Astrocyte (in vitro differentiated cells and primary cell): Measurements from ENCODE around the gene COPB1. TPM values are rescaled to one million over a fixed set of nuclear protein-coding genes. Genes with fewer than 3 reads are reported as not detected.
A peak's percentile ranks its signal among the peaks of the same experiment; 100 is the strongest.

Experiments
- DNase-seq: peaks from one replicate; pipeline ENCODE4 v3.0.0-alpha.2; 2010; ENCODE audit warnings: low read depth
- FAIRE-seq: peaks from 2 replicates; lab custom pipeline; 2011; peaks lifted over from hg19 to GRCh38; lab: Jason Lieb, UNC
- H2AFZ ChIP-seq: 2 replicates; pipeline ENCODE4 v1.6.0; 2012; ENCODE audit warnings: low read depth, low read length, inconsistent platforms
- H3K27ac ChIP-seq: 2 replicates; pipeline ENCODE4 v1.5.1; 2011; ENCODE audit warnings: low read depth, low read length, inconsistent platforms
- H3K27me3 ChIP-seq: 2 replicates; pipeline ENCODE4 v1.6.0; 2011; ENCODE audit warnings: low read length, inconsistent platforms; ENCODE audit not compliant: insufficient read depth
- H3K36me3 ChIP-seq: 2 replicates; pipeline ENCODE4 v1.5.1; 2011; ENCODE audit warnings: low read length, inconsistent platforms; ENCODE audit not compliant: insufficient read depth
- H3K4me1 ChIP-seq: 2 replicates; pipeline ENCODE4 v1.5.1; 2011; ENCODE audit warnings: low read length, inconsistent platforms; ENCODE audit not compliant: insufficient read depth
- H3K4me2 ChIP-seq: 2 replicates; pipeline ENCODE4 v1.6.0; 2012; ENCODE audit warnings: low read length, inconsistent platforms
- H3K4me3 ChIP-seq: 2 replicates; pipeline ENCODE4 v1.5.1; 2011; ENCODE audit warnings: low read depth, mild to moderate bottlenecking, low read length, inconsistent platforms; ENCODE audit not compliant: insufficient read depth
- H3K79me2 ChIP-seq: 2 replicates; pipeline ENCODE4 v1.6.0; 2012; ENCODE audit warnings: mild to moderate bottlenecking, low read length, inconsistent platforms; ENCODE audit not compliant: insufficient read depth
- H3K9ac ChIP-seq: 2 replicates; pipeline ENCODE4 v1.6.0; 2012; ENCODE audit warnings: mild to moderate bottlenecking, low read length, inconsistent platforms
- H3K9me3 ChIP-seq: 2 replicates; pipeline ENCODE4 v1.5.1; 2012; ENCODE audit warnings: low read depth, mild to moderate bottlenecking, low read length, inconsistent platforms; ENCODE audit not compliant: insufficient read depth
- H4K20me1 ChIP-seq: 2 replicates; pipeline ENCODE4 v1.6.0; 2012; ENCODE audit warnings: low read length, inconsistent platforms; ENCODE audit not compliant: insufficient read depth
- H3K27ac Mint-ChIP-seq: one replicate; pipeline ENCODE4 v1.8.0; 2021; ENCODE audit warnings: mild to moderate bottlenecking, mixed read lengths; ENCODE audit not compliant: unreplicated experiment
- H3K27me3 Mint-ChIP-seq: one replicate; pipeline ENCODE4 v1.8.0; 2021; ENCODE audit warnings: low read depth, mixed read lengths; ENCODE audit not compliant: unreplicated experiment
- H3K36me3 Mint-ChIP-seq: one replicate; pipeline ENCODE4 v1.8.0; 2021; ENCODE audit warnings: low read depth, mixed read lengths; ENCODE audit not compliant: unreplicated experiment
- H3K4me1 Mint-ChIP-seq: one replicate; pipeline ENCODE4 v1.8.0; 2021; ENCODE audit warnings: low read depth, mixed read lengths; ENCODE audit not compliant: unreplicated experiment
- H3K4me3 Mint-ChIP-seq: one replicate; pipeline ENCODE4 v1.8.0; 2021; ENCODE audit warnings: mild to moderate bottlenecking, moderate library complexity, mixed read lengths; ENCODE audit not compliant: unreplicated experiment
- H3K9me3 Mint-ChIP-seq: one replicate; pipeline ENCODE4 v1.8.0; 2021; ENCODE audit warnings: mild to moderate bottlenecking, mixed read lengths; ENCODE audit not compliant: unreplicated experiment
- EZH2 ChIP-seq: IDR thresholded peaks from 2 replicates; pipeline ENCODE4 v1.6.1; 2012; ENCODE audit warnings: mild to moderate bottlenecking, low read length, inconsistent platforms; ENCODE audit not compliant: insufficient read depth
- total RNA-seq: library from RNA; stranded (reverse); gene quantifications from 2 replicates; pipeline ENCODE4 v1.2.1, GENCODE V29; 2021
- TF ChIP-seq, protein P1 (sequence below): IDR thresholded peaks from 2 replicates; pipeline ENCODE4 v1.5.1; 2011; ENCODE audit warnings: low read depth, mild to moderate bottlenecking, inconsistent platforms, low read length, moderate library complexity; ENCODE audit not compliant: insufficient read depth

Gene COPB1
- total RNA-seq, 1 donor from 2014 or later, result 223 TPM

DNA sequence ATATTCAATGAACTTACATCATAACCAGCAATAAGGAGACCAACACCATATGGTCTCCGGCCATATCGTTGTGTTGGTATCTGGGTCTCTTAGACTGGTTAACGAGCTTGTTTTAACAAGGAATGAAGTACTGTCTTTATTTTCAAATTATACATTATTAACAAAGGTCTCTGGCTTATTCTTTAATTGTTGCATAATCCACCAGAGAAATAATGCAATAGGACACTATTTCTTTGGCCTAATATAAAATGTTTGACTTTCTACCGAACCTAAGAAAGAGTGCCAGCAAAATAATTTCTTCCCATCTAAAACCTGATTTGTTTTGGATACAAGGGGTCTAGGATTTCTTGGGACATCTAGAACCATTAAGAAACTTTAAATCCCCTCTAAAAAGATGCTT is 14.2 kb upstream of the COPB1 start:
- H3K36me3 ChIP-seq, result peaks cover 64% of the 10 kb centered on the region
- H3K27me3 Mint-ChIP-seq, result no peaks in the 10 kb centered on the region
- no peak overlapping the region for H3K27ac ChIP-seq
- TF ChIP-seq EZH2, result no peak
- TF ChIP-seq, protein P1, sequence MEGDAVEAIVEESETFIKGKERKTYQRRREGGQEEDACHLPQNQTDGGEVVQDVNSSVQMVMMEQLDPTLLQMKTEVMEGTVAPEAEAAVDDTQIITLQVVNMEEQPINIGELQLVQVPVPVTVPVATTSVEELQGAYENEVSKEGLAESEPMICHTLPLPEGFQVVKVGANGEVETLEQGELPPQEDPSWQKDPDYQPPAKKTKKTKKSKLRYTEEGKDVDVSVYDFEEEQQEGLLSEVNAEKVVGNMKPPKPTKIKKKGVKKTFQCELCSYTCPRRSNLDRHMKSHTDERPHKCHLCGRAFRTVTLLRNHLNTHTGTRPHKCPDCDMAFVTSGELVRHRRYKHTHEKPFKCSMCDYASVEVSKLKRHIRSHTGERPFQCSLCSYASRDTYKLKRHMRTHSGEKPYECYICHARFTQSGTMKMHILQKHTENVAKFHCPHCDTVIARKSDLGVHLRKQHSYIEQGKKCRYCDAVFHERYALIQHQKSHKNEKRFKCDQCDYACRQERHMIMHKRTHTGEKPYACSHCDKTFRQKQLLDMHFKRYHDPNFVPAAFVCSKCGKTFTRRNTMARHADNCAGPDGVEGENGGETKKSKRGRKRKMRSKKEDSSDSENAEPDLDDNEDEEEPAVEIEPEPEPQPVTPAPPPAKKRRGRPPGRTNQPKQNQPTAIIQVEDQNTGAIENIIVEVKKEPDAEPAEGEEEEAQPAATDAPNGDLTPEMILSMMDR, result no peak
- peaks cover 8% of the 10 kb centered on the region for H3K4me1 Mint-ChIP-seq
- H4K20me1 ChIP-seq, result peaks cover 19% of the 10 kb centered on the region
- H3K4me3 ChIP-seq, result no peak overlapping the region
- no peaks in the 10 kb centered on the region for H3K9me3 Mint-ChIP-seq
- no peaks in the 10 kb centered on the region for H3K27me3 ChIP-seq
- DNase-seq (no peak), FAIRE-seq (no peak)
- H3K4me3 Mint-ChIP-seq, result no peak overlapping the region
- H3K27ac Mint-ChIP-seq, result no peak overlapping the region
- no peak overlapping the region for H2AFZ ChIP-seq
- peaks cover 3% of the 10 kb centered on the region for H3K36me3 Mint-ChIP-seq
- H3K9ac ChIP-seq, result no peak overlapping the region
- peaks cover 43% of the 10 kb centered on the region for H3K79me2 ChIP-seq
- no peaks in the 10 kb centered on the region for H3K4me1 ChIP-seq
- no peaks in the 10 kb centered on the region for H3K9me3 ChIP-seq
- H3K4me2 ChIP-seq, result no peak overlapping the region

DNA sequence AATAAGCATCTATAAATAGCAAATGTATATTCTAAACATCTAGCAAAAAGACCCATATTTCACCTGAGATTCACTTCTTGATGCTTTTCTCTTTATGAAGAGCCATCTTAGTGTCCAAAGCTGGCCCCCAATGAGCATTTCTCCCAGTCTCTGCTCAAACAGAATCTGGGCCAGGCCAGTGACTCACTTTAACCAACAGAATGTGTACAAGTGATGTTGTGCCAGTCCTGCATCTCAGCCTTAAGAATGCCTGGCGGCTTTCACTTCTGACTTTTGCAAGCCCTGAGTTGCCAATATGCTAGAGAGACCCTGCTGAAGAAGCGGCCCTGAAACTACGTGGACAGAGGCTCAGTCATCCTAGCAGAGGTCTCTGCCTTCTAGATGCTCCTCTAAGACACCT is 6.9 kb upstream of the COPB1 start:
- DNase-seq, result peak; percentile 47
- H3K4me1 ChIP-seq, result no peaks in the 10 kb centered on the region
- H3K9me3 Mint-ChIP-seq, result no peaks in the 10 kb centered on the region
- H3K9me3 ChIP-seq, result no peaks in the 10 kb centered on the region
- H3K27me3 Mint-ChIP-seq, result no peaks in the 10 kb centered on the region
- no peak overlapping the region for H3K27ac ChIP-seq
- peaks cover 20% of the 10 kb centered on the region for H3K36me3 Mint-ChIP-seq
- H2AFZ ChIP-seq, result no peak overlapping the region
- no peaks in the 10 kb centered on the region for H3K27me3 ChIP-seq
- H3K4me1 Mint-ChIP-seq, result peaks cover 9% of the 10 kb centered on the region
- H3K9ac ChIP-seq, result no peak overlapping the region
- peaks cover under 1% of the 10 kb centered on the region for H3K79me2 ChIP-seq
- no peak overlapping the region for H3K4me2 ChIP-seq
- H3K4me3 ChIP-seq, result no peak overlapping the region
- TF ChIP-seq, protein P1, result no peak
- no peak for TF ChIP-seq EZH2
- H3K4me3 Mint-ChIP-seq, result no peak overlapping the region
- no peak for FAIRE-seq
- H3K27ac Mint-ChIP-seq, result no peak overlapping the region
- peaks cover 12% of the 10 kb centered on the region for H4K20me1 ChIP-seq
- H3K36me3 ChIP-seq, result peaks cover 57% of the 10 kb centered on the region

DNA sequence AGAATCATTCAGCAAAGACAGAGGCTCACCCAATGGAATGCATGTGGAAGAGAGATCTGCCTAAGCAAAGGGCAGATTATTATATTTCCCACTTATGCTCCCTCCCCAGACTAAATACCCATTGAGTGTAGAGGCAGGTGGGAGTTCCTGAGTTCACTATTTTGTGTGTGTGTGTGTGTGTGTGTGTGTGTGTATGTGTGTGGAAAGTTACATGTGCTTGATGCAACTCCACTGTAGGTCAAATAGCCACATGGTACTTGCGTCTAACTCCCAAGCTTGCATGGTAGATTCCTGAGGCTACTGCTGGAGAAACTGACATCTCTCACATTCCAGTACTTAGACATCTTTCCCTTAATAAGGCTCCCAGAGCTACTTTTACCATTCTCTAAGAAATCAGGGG is 3.4 kb upstream of the COPB1 start:
- Histone ChIP-seq H3K27me3 (no peaks in the 10 kb centered on the region), H3K4me3 (no peak overlapping the region), H3K27ac (no peak overlapping the region), H4K20me1 (peaks cover 16% of the 10 kb centered on the region), H2AFZ (no peak overlapping the region), H3K36me3 (peaks cover 36% of the 10 kb centered on the region), H3K4me2 (no peak overlapping the region), H3K4me1 (no peaks in the 10 kb centered on the region), H3K9ac (no peak overlapping the region), H3K79me2 (peaks cover 19% of the 10 kb centered on the region), H3K9me3 (no peaks in the 10 kb centered on the region)
- FAIRE-seq (no peak), DNase-seq (no peak)
- Mint-ChIP-seq H3K9me3 (no peaks in the 10 kb centered on the region), H3K4me3 (no peak overlapping the region), H3K4me1 (peaks cover 13% of the 10 kb centered on the region), H3K27me3 (no peaks in the 10 kb centered on the region), H3K27ac (no peak overlapping the region), H3K36me3 (peaks cover 18% of the 10 kb centered on the region)
- TF ChIP-seq, protein P1, result no peak
- no peak for TF ChIP-seq EZH2
